GM12801 (cell line): ENCODE data around the gene HLA-DPA1.

Source experiments
- TF ChIP-seq, protein P1 (sequence below): IDR thresholded peaks from one replicate; pipeline ENCODE4 v1.5.1; 2011; ENCODE audit warnings: control low read depth; ENCODE audit not compliant: insufficient read length; ENCODE audit errors: extremely low read depth

HLA-DPA1 gene

DNA sequence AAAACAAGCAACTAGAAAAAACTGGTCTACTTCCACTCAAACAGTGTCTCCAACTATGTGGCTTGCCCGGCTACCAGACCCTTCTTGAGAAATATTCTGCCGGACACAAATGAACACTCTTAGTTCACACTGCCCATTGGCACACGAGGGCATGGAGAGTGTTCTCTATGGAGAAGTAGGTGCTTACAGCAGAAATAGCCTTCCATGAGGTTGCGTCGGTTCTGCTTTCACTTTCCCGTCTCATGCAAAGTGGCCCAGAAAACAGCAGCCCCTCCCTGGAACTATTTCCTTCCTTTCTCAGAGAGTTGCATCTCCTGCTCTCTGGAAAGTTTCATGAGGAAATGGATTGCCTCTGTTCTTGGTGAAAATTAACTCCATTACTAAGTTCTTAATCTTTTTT, 54.5 kb downstream of the HLA-DPA1 start:
- TF ChIP-seq, protein P1, sequence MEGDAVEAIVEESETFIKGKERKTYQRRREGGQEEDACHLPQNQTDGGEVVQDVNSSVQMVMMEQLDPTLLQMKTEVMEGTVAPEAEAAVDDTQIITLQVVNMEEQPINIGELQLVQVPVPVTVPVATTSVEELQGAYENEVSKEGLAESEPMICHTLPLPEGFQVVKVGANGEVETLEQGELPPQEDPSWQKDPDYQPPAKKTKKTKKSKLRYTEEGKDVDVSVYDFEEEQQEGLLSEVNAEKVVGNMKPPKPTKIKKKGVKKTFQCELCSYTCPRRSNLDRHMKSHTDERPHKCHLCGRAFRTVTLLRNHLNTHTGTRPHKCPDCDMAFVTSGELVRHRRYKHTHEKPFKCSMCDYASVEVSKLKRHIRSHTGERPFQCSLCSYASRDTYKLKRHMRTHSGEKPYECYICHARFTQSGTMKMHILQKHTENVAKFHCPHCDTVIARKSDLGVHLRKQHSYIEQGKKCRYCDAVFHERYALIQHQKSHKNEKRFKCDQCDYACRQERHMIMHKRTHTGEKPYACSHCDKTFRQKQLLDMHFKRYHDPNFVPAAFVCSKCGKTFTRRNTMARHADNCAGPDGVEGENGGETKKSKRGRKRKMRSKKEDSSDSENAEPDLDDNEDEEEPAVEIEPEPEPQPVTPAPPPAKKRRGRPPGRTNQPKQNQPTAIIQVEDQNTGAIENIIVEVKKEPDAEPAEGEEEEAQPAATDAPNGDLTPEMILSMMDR: no peak

DNA sequence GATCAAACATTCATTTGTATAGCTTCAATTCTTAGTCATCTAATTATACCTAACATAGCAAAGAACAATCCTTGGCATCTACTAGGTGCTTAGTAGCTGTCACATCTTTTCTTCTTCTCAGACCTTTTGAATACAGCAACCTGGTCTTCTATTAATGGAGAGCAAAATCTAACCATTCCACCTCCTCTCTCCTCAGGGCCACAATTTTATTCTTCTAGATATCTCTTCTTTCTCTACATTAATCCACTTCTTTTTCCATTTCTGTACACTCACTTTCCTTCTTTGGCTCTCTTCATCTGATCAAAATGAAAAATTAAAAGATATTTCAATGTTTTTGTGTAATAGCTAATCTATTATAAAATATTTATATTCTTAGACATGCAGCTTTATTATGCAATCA, 55.0 kb downstream of the HLA-DPA1 start:
- TF ChIP-seq, protein P1: no peak

DNA sequence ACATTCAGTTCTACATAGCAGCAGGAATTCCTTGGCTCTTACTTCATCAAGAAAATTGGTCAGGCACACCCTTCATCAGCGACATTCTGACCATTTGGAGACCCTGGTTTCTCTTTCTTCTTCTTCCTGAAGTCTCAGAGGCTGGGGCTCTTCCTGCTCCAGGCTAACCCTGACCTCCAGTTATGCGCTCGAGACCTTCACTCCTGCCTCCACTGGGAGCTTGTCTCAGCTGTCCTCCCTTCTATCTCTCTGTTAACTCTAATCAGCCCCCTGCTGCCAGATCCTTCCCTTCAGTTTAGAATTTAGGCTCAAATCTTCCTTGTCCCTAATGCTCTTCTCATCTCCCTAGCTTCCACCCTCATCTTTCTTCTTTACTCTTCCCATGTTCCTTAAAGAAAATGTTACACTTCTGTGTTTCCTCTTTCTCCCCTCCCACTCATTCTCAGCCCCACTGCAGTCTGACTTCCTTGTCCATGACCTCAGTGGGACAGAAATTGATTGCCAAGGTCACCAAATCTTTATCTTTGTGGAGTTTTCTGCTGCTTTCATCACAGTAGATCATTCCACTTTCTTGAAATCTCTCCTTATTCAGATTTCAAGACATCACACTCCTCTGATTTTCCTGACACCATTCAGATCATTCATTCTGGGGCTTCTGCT, 55.6 kb downstream of the HLA-DPA1 start:
- TF ChIP-seq, protein P1: no peak

DNA sequence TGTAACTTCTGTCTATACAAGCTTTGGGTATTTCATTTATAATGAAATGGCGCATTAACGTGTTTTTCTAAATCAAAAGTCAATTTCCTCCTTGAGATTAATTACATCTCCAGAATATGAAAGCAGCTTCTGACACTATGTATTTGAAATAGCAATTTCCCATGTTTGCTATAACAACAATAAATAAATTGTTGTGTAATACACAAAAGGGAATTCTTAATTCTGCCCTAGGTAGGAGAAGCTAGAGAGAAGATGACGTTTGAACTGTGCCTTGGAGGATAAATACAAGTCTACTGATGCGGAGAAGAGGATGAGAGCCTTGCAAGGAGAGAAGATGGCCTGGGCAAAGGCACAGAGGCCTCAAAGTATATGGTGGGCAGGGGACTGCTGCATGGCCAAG, 56.4 kb downstream of the HLA-DPA1 start:
- TF ChIP-seq, protein P1: no peak

DNA sequence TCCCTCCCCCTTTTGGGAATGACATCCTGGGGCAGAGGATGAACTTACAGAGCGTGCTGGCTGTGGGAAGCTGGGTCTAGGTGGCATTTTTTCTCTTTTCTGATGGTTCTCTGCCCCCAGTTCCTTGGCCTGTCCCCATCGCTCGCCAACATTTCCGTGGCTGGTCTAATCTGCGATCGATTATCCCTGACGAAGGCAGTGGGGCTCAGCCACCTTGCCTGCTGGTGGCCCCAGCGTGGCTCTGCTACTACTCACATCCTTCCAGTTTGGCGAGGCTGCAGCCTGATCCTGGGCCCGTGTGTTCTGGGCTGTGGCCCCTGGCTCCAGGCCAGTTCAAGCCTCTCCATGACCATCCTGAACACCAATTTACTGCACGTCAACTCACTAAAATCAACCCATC, 57.7 kb downstream of the HLA-DPA1 start:
- TF ChIP-seq, protein P1: no peak

DNA sequence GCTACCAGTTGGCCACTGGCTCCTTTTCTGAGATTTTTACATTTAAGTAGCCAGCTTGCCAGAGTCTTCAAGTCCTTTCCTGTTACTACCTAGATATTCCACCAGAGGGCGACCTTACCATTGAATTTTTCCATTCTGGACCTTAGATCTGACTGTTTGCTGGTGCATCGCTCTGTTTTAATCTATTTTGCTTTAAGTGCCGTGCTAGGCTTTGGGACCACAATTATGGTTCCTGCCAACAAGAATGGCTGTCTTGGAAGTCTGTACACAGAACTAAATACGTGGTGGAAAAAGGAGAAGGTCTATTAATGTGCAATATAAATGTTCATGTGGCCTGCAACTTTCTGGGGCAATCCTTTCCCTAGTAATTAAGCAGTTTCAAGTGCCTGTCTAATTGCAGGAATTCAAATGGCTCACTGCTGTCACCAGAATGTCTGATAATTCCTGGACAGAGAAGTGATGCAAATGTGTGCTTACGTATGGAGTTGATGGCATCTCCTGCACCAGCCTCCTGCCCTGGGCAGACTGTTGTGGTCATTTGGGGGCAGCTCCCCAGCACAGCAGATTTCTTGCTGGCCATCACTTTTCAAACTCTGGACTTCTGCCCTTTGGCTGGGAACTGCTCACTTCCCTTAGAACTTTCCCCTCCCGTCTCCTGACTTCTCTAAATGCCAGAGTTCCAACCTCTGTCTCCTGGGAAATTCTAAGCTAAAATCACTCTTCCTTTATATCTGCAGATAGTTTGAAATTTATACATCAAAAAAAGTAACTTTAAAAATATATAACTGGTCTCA, 58.4 kb downstream of the HLA-DPA1 start:
- TF ChIP-seq, protein P1: no peak
